Measurements from ENCODE around the gene PATJ. TPM values are rescaled to one million over a fixed set of nuclear protein-coding genes. Genes with fewer than 3 reads are reported as not detected.

The PATJ gene
- polyA plus RNA-seq, 1 donor (not counting 4 experiments of a cell fraction or from before 2014, with no cell fraction given) = 28.1 TPM

- H3K9me3 ChIP-seq (ENCODE audit: control insufficient read depth, low read depth, low read length) = no peaks in the 10 kb centered on the region
- no peak overlapping the region for H3K27ac ChIP-seq (ENCODE audit: control insufficient read depth, insufficient read depth, low read length)
- H4K20me1 ChIP-seq (ENCODE audit: control insufficient read depth, extremely low read depth, insufficient read depth, low read length) = no peaks in the 10 kb centered on the region
- peaks cover 4 to 5% of the 10 kb centered on the region in 2 experiments for H3K36me3 ChIP-seq (ENCODE audit: control insufficient read depth in 2 of 2, extremely low read depth in 1 of 2, insufficient read depth in 2 of 2, low read length in 2 of 2)
- dilution Hi-C loops (cut with MboI; ENCODE audit: extremely low pct_ligation_motif_present, low sequenced_read_pairs) = no loop called here
- FAIRE-seq (no peak), DNase-seq (ENCODE audit: low read depth, low spot score) (no peak)
- H2AFZ ChIP-seq (ENCODE audit: control insufficient read depth, low read length) = no peak overlapping the region
- no peak overlapping the region for H3K9ac ChIP-seq (ENCODE audit: control insufficient read depth, extremely low read depth, insufficient read depth, low read length)
- no peaks in the 10 kb centered on the region for H3K9me1 ChIP-seq (ENCODE audit: control insufficient read depth, extremely low read depth, insufficient read depth, low read length)
- no peak for TF ChIP-seq CTCF (optimal IDR thresholded peaks at IDR 0.05 in 1 of 3, IDR thresholded peaks at IDR 0.05 in 1 of 3, conservative IDR thresholded peaks at IDR 0.05 in 1 of 3; ENCODE audit: extremely low read depth in 1 of 3, insufficient read depth in 2 of 3, low read length in 3 of 3)
- TF ChIP-seq EZH2 (IDR thresholded peaks at IDR 0.05; ENCODE audit: low read length) = no peak
- H3K79me2 ChIP-seq (ENCODE audit: control insufficient read depth, insufficient read depth, low read length) = no peaks in the 10 kb centered on the region
- H3K27me3 ChIP-seq (ENCODE audit: control insufficient read depth, extremely low read depth, insufficient read depth, low read length) = no peaks in the 10 kb centered on the region
- no peaks in the 10 kb centered on the region for H3K4me1 ChIP-seq (ENCODE audit: control insufficient read depth, extremely low read depth, insufficient read depth, low read length)
- H3K4me2 ChIP-seq (ENCODE audit: control insufficient read depth, extremely low read depth, insufficient read depth, low read depth, low read length) = no peak overlapping the region
- H3K4me3 ChIP-seq (ENCODE audit: control insufficient read depth in 2 of 3, extremely low read depth in 1 of 3, insufficient read depth in 2 of 3, low read depth in 1 of 3, low read length in 3 of 3) = no peak overlapping the region
These were observed 358.2 kb downstream of the PATJ start for GRCh38 chr1:62100442-62100841.

DNA sequence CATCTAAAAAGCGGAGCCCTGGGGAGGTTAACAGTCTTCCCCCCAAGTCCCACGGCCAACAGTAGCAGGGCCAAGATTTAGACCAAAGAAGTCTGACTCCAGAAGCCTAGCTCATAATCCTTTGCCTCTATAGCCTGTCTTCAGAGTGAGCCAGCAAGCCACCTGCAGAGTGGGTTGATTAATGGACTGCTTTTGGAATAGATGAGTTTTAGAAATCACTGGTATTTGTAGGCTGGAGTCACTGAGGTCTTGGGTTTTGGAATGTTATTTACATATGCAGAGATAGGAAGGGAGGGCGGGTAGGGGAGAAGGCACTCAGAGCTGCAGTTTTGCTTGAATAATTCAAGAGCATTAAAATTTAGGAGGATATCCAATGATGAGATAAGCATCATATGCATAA is 361.6 kb downstream of the PATJ start:
- TF ChIP-seq CTCF (optimal IDR thresholded peaks at IDR 0.05 in 1 of 3, IDR thresholded peaks at IDR 0.05 in 1 of 3, conservative IDR thresholded peaks at IDR 0.05 in 1 of 3; ENCODE audit: extremely low read depth in 1 of 3, insufficient read depth in 2 of 3, low read length in 3 of 3) = no peak
- TF ChIP-seq EZH2 (IDR thresholded peaks at IDR 0.05; ENCODE audit: low read length) = no peak
- Histone ChIP-seq H3K9me1 (ENCODE audit: control insufficient read depth, extremely low read depth, insufficient read depth, low read length) (no peaks in the 10 kb centered on the region), H3K9me3 (ENCODE audit: control insufficient read depth, low read depth, low read length) (no peaks in the 10 kb centered on the region), H2AFZ (ENCODE audit: control insufficient read depth, low read length) (no peak overlapping the region), H3K27ac (ENCODE audit: control insufficient read depth, insufficient read depth, low read length) (no peak overlapping the region), H3K79me2 (ENCODE audit: control insufficient read depth, insufficient read depth, low read length) (no peaks in the 10 kb centered on the region), H3K4me1 (ENCODE audit: control insufficient read depth, extremely low read depth, insufficient read depth, low read length) (no peaks in the 10 kb centered on the region), H3K4me2 (ENCODE audit: control insufficient read depth, extremely low read depth, insufficient read depth, low read depth, low read length) (no peak overlapping the region), H3K27me3 (ENCODE audit: control insufficient read depth, extremely low read depth, insufficient read depth, low read length) (no peaks in the 10 kb centered on the region), H3K36me3 (ENCODE audit: control insufficient read depth in 2 of 2, extremely low read depth in 1 of 2, insufficient read depth in 2 of 2, low read length in 2 of 2) (peaks cover 0 to 5% of the 10 kb centered on the region in 2 experiments), H3K4me3 (ENCODE audit: control insufficient read depth in 2 of 3, extremely low read depth in 1 of 3, insufficient read depth in 2 of 3, low read depth in 1 of 3, low read length in 3 of 3) (no peak overlapping the region), H3K9ac (ENCODE audit: control insufficient read depth, extremely low read depth, insufficient read depth, low read length) (no peak overlapping the region), H4K20me1 (ENCODE audit: control insufficient read depth, extremely low read depth, insufficient read depth, low read length) (no peaks in the 10 kb centered on the region)
- DNase-seq (ENCODE audit: low read depth, low spot score) (no peak), FAIRE-seq (no peak)
- dilution Hi-C loops (cut with MboI; ENCODE audit: extremely low pct_ligation_motif_present, low sequenced_read_pairs) = no loop called here

Measured in keratinocyte (primary cell).